Endothelial cell of umbilical vein (primary cell): Measurements from ENCODE around the gene FOXL1.

Source experiments
- EZH2 ChIP-seq: IDR thresholded peaks from 2 replicates; pipeline ENCODE4 v1.6.1; 2012; ENCODE audit warnings: borderline replicate concordance, low read depth, mild to moderate bottlenecking, moderate library complexity, low read length, inconsistent platforms; ENCODE audit not compliant: severe bottlenecking
- FOS ChIP-seq: IDR thresholded peaks from 2 replicates; pipeline ENCODE4 v1.6.1; 2011; ENCODE audit warnings: mild to moderate bottlenecking, low read length, moderate library complexity, borderline replicate concordance; ENCODE audit not compliant: insufficient read depth
- JUN ChIP-seq: IDR thresholded peaks from 2 replicates; pipeline ENCODE4 v1.6.1; 2011; ENCODE audit warnings: borderline replicate concordance, low read depth; ENCODE audit not compliant: insufficient read length, insufficient read depth
- POLR2A ChIP-seq: IDR thresholded peaks from 2 replicates; pipeline ENCODE4 v1.6.1; 2012; ENCODE audit warnings: low read depth, mild to moderate bottlenecking, control low read depth, low read length
- POLR2AphosphoS5 ChIP-seq: IDR thresholded peaks from 2 replicates; pipeline ENCODE4 v1.6.1; 2012; ENCODE audit warnings: low read depth, mild to moderate bottlenecking, control low read depth, low read length, moderate library complexity; ENCODE audit not compliant: insufficient read depth
- TF ChIP-seq, protein P1 (sequence below), 2 donors: IDR thresholded peaks; 1 replicate in 1 of 2; 2 replicates in 1 of 2; pipeline ENCODE4 v1.5.1; 2011; ENCODE audit warnings: low read length in 2 of 2, mild to moderate bottlenecking in 2 of 2, moderate library complexity in 2 of 2, control low read depth in 1 of 2, inconsistent platforms in 1 of 2, low read depth in 1 of 2; ENCODE audit not compliant: insufficient read depth in 1 of 2; ENCODE audit errors: extremely low read depth in 1 of 2

DNA sequence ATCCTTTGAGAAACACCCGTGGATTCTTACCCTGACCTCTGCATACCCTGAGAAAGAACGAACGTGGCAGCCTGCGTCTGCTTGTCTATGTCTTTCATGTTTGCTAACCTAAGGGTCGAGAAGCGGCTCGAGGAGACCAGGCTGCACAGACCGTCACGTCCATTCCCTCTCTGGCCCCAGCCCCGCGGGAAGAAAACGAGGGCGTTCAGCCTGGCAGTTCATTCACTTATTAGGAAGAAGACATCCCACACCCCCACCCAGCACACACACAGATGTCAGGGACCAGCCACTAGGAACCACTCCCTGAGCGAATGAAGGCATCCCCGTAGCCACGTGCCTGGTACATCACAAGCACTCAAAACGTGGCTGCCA, 22.7 kb upstream of the FOXL1 start:
- TF ChIP-seq, protein P1, sequence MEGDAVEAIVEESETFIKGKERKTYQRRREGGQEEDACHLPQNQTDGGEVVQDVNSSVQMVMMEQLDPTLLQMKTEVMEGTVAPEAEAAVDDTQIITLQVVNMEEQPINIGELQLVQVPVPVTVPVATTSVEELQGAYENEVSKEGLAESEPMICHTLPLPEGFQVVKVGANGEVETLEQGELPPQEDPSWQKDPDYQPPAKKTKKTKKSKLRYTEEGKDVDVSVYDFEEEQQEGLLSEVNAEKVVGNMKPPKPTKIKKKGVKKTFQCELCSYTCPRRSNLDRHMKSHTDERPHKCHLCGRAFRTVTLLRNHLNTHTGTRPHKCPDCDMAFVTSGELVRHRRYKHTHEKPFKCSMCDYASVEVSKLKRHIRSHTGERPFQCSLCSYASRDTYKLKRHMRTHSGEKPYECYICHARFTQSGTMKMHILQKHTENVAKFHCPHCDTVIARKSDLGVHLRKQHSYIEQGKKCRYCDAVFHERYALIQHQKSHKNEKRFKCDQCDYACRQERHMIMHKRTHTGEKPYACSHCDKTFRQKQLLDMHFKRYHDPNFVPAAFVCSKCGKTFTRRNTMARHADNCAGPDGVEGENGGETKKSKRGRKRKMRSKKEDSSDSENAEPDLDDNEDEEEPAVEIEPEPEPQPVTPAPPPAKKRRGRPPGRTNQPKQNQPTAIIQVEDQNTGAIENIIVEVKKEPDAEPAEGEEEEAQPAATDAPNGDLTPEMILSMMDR (IDR thresholded peaks at IDR 0.05; ENCODE audit: extremely low read depth in 1 of 2, insufficient read depth in 1 of 2, low read depth in 1 of 2, low read length in 2 of 2) = no peak
- TF ChIP-seq POLR2AphosphoS5 (no peak), POLR2A (no peak), EZH2 (no peak), FOS (no peak), JUN (no peak)
